ENCODE results near the gene ZNF280D. TPM values are rescaled to one million over a fixed set of nuclear protein-coding genes. Genes with fewer than 3 reads are reported as not detected.

Gene ZNF280D
- total and polyA plus RNA-seq, 2 of the 8 experiments (the other 6 are each of a cell fraction or from before 2014, with no cell fraction given) = 7.4 to 27.5 TPM

GRCh38 chr15:56674857-56675256, 58.5 kb downstream of the ZNF280D start:
- DNase-seq (ENCODE audit: low read depth in 1 of 2, low spot score in 2 of 2) (no peak), FAIRE-seq (no peak)
- Histone ChIP-seq H3K23me2 (ENCODE audit: low read depth, low read length) (no peaks in the 10 kb centered on the region), H2AK5ac (ENCODE audit: low read depth, low read length) (no peak overlapping the region), H2BK5ac (ENCODE audit: low read depth, low read length) (no peak overlapping the region), H4K20me1 (replicated peaks in 1 of 2; ENCODE audit: control insufficient read depth in 1 of 2, insufficient read depth in 2 of 2, low read length in 2 of 2) (no peaks in the 10 kb centered on the region), H3K4me3 (ENCODE audit: extremely low read depth in 1 of 4, insufficient read depth in 2 of 4, low read depth in 3 of 4, low read length in 4 of 4) (no peak overlapping the region), H3K79me1 (ENCODE audit: low read depth, low read length) (no peaks in the 10 kb centered on the region), H2AFZ (ENCODE audit: low read length) (no peak overlapping the region), H3K79me2 (ENCODE audit: control insufficient read depth in 1 of 2, insufficient read depth in 2 of 2, low read length in 2 of 2) (no peaks in the 10 kb centered on the region), H3K4me1 (replicated peaks in 1 of 4; ENCODE audit: control insufficient read depth in 3 of 4, insufficient read depth in 4 of 4, low read length in 3 of 4) (no peaks in the 10 kb centered on the region), H4K8ac (ENCODE audit: extremely low read depth, insufficient read depth, low read length) (no peak overlapping the region), H4K5ac (ENCODE audit: insufficient read length, low read depth, low read length) (no peak overlapping the region), H2BK120ac (replicated peaks; ENCODE audit: low read depth, low read length) (no peak overlapping the region), H3K4ac (replicated peaks; ENCODE audit: insufficient read length, low read depth, low read length) (no peak overlapping the region), H2BK15ac (ENCODE audit: low read length) (no peak overlapping the region), H3K36me3 (ENCODE audit: control insufficient read depth in 2 of 4, insufficient read depth in 4 of 4, low read length in 3 of 4) (no peaks in the 10 kb centered on the region), H3K27me3 (replicated peaks in 1 of 4; ENCODE audit: control insufficient read depth in 3 of 4, extremely low read depth in 1 of 4, insufficient read depth in 3 of 4, low read length in 3 of 4) (peaks cover 0 to 1% (median 0%) of the 10 kb centered on the region in 4 experiments; a peak in 1 of 7 replicates), H3K18ac (ENCODE audit: extremely low read depth, low read length) (no peak overlapping the region), H3K14ac (ENCODE audit: insufficient read length) (no peak overlapping the region), H3K27ac (ENCODE audit: low read depth, low read length) (no peak overlapping the region), H3K4me2 (ENCODE audit: insufficient read depth in 1 of 2, low read depth in 2 of 2, low read length in 2 of 2) (no peak overlapping the region), H3K9ac (replicated peaks in 1 of 4; ENCODE audit: extremely low read depth in 1 of 4, low read depth in 3 of 4, low read length in 3 of 4) (no peak overlapping the region), H4K91ac (replicated peaks; ENCODE audit: insufficient read length, low read length) (no peak overlapping the region), H3K56ac (replicated peaks; ENCODE audit: insufficient read length, low read depth, low read length) (no peak overlapping the region), H2BK12ac (ENCODE audit: low read depth, low read length) (no peak overlapping the region), H2BK20ac (ENCODE audit: low read length) (no peak overlapping the region), H3K9me3 (ENCODE audit: insufficient read depth in 2 of 2, low read depth in 1 of 2, low read length in 1 of 2) (no peaks in the 10 kb centered on the region), H3K23ac (ENCODE audit: insufficient read length) (no peak overlapping the region)
- no peak for TF ChIP-seq HDAC6 (IDR thresholded peaks at IDR 0.05; ENCODE audit: low read depth, low read length)
- TF ChIP-seq KDM5A (IDR thresholded peaks at IDR 0.05; ENCODE audit: low read length) = no peak
- TF ChIP-seq CHD1 (IDR thresholded peaks at IDR 0.05; ENCODE audit: low read depth, low read length) = no peak
- no peak for TF ChIP-seq PHF8 (conservative IDR thresholded peaks at IDR 0.05; ENCODE audit: low read depth, low read length)
- POLR2A ChIA-PET (ENCODE audit: partially characterized antibody) = no interaction called here
- CTCF ChIA-PET (ENCODE audit: partially characterized antibody) = no interaction called here

Measured in H1 (cell line).